ENCODE measurements around the gene IGF1R.

DNA sequence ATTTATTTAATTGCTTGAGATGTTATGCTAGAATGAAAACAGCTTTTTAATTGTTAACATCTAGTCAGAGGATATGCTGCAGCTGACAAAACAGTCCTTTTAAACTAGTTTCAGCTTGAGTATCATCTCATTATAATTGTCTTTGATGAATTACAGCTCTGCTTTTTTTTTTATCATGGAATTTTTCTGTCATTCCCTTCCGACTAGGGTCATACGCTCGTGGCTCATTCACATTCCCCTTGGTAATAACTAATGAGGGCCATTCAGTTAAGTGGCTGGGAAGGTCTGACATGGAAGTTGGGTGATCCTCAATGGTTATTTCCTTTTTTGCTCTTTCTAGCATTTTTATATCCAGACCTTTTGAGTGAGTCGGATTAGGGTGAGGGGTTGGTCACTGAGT, 282.2 kb downstream of the IGF1R start:
- TF ChIP-seq CTCF (IDR thresholded peaks at IDR 0.05) (no peak), EZH2 (IDR thresholded peaks at IDR 0.05) (no peak), EZH2phosphoT487 (IDR thresholded peaks at IDR 0.05) (no peak)

Data from neural progenitor cell (in vitro differentiated cells).